Measurements from ENCODE around the gene FANCG.

FANCG gene

DNA sequence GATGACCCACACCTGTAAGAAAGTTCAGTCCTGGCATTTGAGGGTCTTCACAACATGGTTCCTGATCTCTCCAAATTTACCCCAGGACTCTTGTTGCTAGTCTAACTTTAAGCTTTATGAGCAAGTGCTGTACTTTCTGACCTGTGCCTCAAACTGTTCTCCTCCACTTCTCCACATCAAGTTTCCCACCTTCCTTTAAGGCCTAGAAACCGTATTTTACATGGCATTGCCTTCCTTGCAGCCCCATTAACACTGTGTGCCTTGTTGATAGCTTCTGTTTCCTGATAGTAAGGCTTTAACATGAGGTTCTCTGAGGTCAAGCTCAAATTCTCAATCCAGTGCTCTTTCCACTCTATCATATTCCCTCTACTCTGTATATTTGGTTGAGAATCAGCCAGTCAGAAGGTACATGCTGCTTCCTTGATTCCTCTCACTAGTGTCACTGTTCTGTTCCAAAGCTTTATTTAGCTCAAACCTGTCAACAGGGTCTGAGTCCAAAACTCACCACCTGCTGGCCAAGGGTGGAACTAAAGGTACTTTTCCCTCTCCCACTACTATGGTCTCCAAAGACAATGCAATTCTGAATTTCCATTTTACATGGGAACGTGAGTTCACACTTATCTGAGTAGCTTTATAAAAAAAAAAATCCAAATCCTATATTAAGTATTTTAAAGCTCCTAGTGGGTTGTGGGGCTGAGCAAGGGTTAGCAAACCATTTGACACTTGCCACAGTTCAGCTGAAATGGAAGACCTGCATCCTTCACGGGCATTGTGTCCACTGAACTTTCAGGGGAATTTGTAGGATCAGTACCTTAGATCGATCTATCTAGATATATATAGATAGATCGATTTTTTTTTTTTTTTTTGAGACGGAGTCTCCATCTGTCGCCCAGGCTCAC lies 28.4 kb downstream of the FANCG start:
- no peak overlapping the region for H3K27ac ChIP-seq
- DNase-seq (ENCODE audit: low spot score), result peak; percentile 58
- POLR2A ChIA-PET (ENCODE audit: low non-redundant PET), result interaction anchor here (0.5 to 0.7 kb wide), 3 partner anchors 22 to 609 kb away, joined by 3 to 5 read pairs (median 5); no protein-coding TSS in a partner anchor
- CTCF ChIA-PET, result interaction anchor here (0.6 to 2.9 kb wide), 27 partner anchors 9 to 672 kb away, joined by 3 to 21 read pairs (median 5); partner anchors contain the start of gene FANCG
- TF ChIP-seq, protein P1, sequence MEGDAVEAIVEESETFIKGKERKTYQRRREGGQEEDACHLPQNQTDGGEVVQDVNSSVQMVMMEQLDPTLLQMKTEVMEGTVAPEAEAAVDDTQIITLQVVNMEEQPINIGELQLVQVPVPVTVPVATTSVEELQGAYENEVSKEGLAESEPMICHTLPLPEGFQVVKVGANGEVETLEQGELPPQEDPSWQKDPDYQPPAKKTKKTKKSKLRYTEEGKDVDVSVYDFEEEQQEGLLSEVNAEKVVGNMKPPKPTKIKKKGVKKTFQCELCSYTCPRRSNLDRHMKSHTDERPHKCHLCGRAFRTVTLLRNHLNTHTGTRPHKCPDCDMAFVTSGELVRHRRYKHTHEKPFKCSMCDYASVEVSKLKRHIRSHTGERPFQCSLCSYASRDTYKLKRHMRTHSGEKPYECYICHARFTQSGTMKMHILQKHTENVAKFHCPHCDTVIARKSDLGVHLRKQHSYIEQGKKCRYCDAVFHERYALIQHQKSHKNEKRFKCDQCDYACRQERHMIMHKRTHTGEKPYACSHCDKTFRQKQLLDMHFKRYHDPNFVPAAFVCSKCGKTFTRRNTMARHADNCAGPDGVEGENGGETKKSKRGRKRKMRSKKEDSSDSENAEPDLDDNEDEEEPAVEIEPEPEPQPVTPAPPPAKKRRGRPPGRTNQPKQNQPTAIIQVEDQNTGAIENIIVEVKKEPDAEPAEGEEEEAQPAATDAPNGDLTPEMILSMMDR (conservative IDR thresholded peaks at IDR 0.05; ENCODE audit: low read depth), result peak; percentile 74

DNA sequence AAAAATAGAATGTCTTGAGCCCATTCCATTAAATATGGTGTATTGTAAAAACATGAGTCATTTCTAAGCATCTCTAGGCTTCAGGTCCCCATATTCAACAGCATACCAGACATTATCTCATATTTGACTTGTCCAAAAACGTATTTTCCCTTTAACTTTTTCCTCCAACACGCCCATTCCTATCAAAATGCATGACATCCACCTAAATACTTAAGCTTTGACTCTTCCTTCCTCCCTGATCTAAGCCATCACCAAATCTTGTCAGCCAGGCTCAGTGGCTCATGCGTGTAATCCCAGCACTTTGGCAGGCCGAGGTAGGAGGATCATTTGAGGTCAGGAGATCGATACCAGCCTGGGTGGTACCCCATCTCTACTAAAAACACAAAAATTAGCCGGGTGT lies 31.2 kb downstream of the FANCG start:
- TF ChIP-seq, protein P1 (conservative IDR thresholded peaks at IDR 0.05; ENCODE audit: low read depth), result no peak
- POLR2A ChIA-PET (ENCODE audit: low non-redundant PET), result no interaction called here
- H3K27ac ChIP-seq, result no peak overlapping the region
- CTCF ChIA-PET, result no interaction called here
- no peak for DNase-seq (ENCODE audit: low spot score)

DNA sequence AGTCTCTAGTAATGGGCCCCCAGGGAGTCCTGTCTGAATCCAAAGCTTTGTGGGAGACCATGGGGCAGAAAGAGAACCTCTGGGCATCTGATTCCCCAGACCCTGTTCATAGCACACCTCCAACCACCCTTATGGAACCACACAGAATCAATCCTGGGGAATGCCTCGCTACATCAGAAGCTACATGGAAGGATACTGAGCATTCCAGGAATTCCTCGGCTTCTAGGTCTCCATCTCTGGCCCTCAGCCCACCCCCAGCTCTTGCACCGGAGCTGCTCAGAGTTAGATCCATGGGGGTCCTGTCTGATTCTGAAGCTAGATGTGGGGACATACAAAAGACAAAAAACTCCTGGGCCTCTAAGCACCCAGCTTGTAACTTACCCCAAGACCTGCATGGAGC lies 35.7 kb downstream of the FANCG start:
- POLR2A ChIA-PET (ENCODE audit: low non-redundant PET), result no interaction called here
- DNase-seq (ENCODE audit: low spot score), result no peak
- CTCF ChIA-PET, result interaction anchor here (1.3 kb wide), 1 partner anchor 144 kb away, joined by 6 read pairs; no protein-coding TSS in a partner anchor
- no peak overlapping the region for H3K27ac ChIP-seq
- TF ChIP-seq, protein P1 (conservative IDR thresholded peaks at IDR 0.05; ENCODE audit: low read depth), result no peak

DNA sequence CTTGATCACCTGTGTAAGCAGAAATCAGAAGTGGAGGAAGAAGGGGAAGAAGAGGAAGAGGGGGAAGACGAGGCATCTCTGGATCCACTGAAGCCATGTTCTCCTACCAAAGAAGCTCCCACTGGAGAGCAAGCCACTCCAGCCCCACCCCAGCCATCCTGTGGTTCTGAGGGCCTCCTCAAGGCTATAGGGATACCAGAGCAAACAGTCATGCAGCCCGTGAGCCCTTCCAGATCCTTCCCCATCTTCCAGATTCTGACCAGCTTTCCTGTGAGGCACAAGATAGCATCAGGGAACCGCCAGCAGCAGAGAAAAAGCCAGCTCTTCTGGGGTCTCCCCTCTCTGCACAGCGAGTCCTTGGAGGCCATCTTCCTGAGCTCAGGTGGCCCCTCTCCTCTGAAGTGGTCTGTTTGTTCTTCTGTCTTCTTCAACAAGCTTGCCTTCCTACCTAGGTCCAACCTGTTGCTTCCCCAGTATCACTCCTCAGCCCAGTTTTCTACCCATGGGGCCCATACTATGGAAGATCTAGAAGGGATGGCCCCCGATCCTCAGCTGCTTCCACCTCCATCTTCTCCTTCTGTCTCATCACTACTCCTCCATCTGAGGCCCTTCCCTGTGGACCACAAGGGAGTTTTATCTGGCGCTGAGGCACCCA lies 36.7 kb downstream of the FANCG start:
- ChIA-PET POLR2A (ENCODE audit: low non-redundant PET) (no interaction called here), CTCF (interaction anchor here (0.6 to 1.4 kb wide), 3 partner anchors 9 to 141 kb away, joined by 3 to 10 read pairs (median 5); partner anchors contain the start of gene PIGO)
- peak overlapping the region; percentile 8; the same call in 1 of the 2 replicates for H3K27ac ChIP-seq
- TF ChIP-seq, protein P1 (conservative IDR thresholded peaks at IDR 0.05; ENCODE audit: low read depth), result no peak
- no peak for DNase-seq (ENCODE audit: low spot score)

DNA sequence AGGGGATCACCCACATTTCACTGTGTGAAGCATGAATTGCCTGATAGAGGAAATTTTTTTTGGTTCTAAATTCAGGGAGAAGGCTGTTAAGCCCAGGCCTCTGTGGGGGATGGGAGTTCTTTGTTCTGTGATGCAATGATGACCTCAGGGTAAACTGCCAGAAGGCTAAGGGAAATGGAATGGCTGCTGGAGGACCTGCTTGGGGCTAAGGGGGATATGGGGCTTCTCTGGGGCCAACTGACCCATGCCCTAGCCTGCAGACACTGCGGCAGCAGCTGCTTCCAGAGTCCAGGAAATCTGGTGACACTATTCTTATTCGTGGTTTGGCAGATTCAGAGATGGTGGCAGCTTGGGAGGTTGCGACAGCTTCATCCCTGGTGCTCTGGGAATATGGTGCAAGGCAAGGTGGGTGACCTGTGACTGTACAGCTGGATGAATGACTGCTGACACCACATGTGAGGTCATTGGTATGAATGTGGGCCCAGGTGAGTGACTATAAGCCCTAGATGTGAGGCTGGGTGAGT lies 37.6 kb downstream of the FANCG start:
- DNase-seq (ENCODE audit: low spot score), result peak; percentile 25
- CTCF ChIA-PET, result interaction anchor here (0.9 to 1.4 kb wide), 3 partner anchors 9 to 282 kb away, joined by 3 to 10 read pairs (median 4); partner anchors contain the start of gene PIGO
- TF ChIP-seq, protein P1 (conservative IDR thresholded peaks at IDR 0.05; ENCODE audit: low read depth), result no peak
- POLR2A ChIA-PET (ENCODE audit: low non-redundant PET), result no interaction called here
- H3K27ac ChIP-seq, result peak overlapping the region; percentile 39
